ENCODE results near the gene FURIN.
"Not testable (repeated sequence)": the region's sequence is repeated elsewhere in the genome, so short reads cannot be mapped to it uniquely, and the experiment has no call there.

FURIN gene

GRCh38 chr15:90916461-90916860, 48.1 kb downstream of the FURIN start:
- DNase-seq (ENCODE audit: low read depth), result no peak

- no peak for DNase-seq (ENCODE audit: low read depth)
Observed at GRCh38 chr15:90917569-90917968, 49.2 kb downstream of the FURIN start.

GRCh38 chr15:90918034-90918788, 49.8 kb downstream of the FURIN start:
- DNase-seq (ENCODE audit: low read depth), result no peak

- no peak for DNase-seq (ENCODE audit: low read depth)
Observed at GRCh38 chr15:90918835-90919234, 50.4 kb downstream of the FURIN start.

GRCh38 chr15:90921887-90922286, 53.5 kb downstream of the FURIN start:
- DNase-seq (ENCODE audit: low read depth), result no peak

- DNase-seq (ENCODE audit: low read depth), result not testable (repeated sequence)
Observed at GRCh38 chr15:90922712-90923322, 54.4 kb downstream of the FURIN start.

- DNase-seq (ENCODE audit: low read depth), result no peak
Observed at GRCh38 chr15:90924375-90924774, 56.0 kb downstream of the FURIN start.

GRCh38 chr15:90926766-90927165, 58.4 kb downstream of the FURIN start:
- DNase-seq (ENCODE audit: low read depth), result not testable (repeated sequence)

GRCh38 chr15:90928106-90928505, 59.7 kb downstream of the FURIN start:
- DNase-seq (ENCODE audit: low read depth), result not testable (repeated sequence)

GRCh38 chr15:90929246-90930019, 61.0 kb downstream of the FURIN start:
- no peak for DNase-seq (ENCODE audit: low read depth)

GRCh38 chr15:90930861-90931574, 62.6 kb downstream of the FURIN start:
- DNase-seq (ENCODE audit: low read depth), result no peak

- no peak for DNase-seq (ENCODE audit: low read depth)
Observed at GRCh38 chr15:90931575-90931827, 63.1 kb downstream of the FURIN start.

- peak; percentile 74 for DNase-seq (ENCODE audit: low read depth)
Observed at GRCh38 chr15:90931828-90932659, 63.7 kb downstream of the FURIN start, which contains the start of gene HDDC3. Gene HDDC3 (minus strand): TSS chr15:90932549. CDS start chr15:90932540, 9 bp downstream.

- no peak for DNase-seq (ENCODE audit: low read depth)
Observed at GRCh38 chr15:90932660-90932991, 64.2 kb downstream of the FURIN start.

Measured in stromal cell of bone marrow (primary cell).